KMS-11 (cell line): Measurements from ENCODE around the gene BCAS1.

Source experiments
- H2AFZ ChIP-seq: fragments of 200-600 bp; sonication (generic); 2 replicates; pipeline ENCODE4 v1.6.1; 2016; ENCODE audit warnings: antibody characterized with exemption, mixed run types, low read depth
- H3K27ac ChIP-seq: fragments of 200-600 bp; sonication (generic); 2 replicates; pipeline ENCODE4 v1.6.1; 2016; ENCODE audit warnings: mild to moderate bottlenecking, mixed run types
- H3K27me3 ChIP-seq: fragments of 200-600 bp; sonication (generic); 2 replicates; pipeline ENCODE4 v1.6.1; 2017; ENCODE audit warnings: mild to moderate bottlenecking, low read depth, mixed run types, moderate library complexity; ENCODE audit not compliant: insufficient read depth
- H3K36me3 ChIP-seq: fragments of 200-600 bp; sonication (generic); 2 replicates; pipeline ENCODE4 v1.6.1; 2017; ENCODE audit warnings: mild to moderate bottlenecking, mixed run types; ENCODE audit not compliant: insufficient read depth
- H3K4me1 ChIP-seq: fragments of 200-600 bp; sonication (generic); 2 replicates; pipeline ENCODE4 v1.6.1; 2016; ENCODE audit warnings: mild to moderate bottlenecking, low read depth, mixed run types; ENCODE audit not compliant: poor library complexity, severe bottlenecking
- H3K4me2 ChIP-seq: fragments of 200-600 bp; sonication (generic); 2 replicates; pipeline ENCODE4 v1.7.0; 2016; ENCODE audit warnings: mild to moderate bottlenecking, mixed run types
- H3K4me3 ChIP-seq: fragments of 200-600 bp; sonication (generic); IDR thresholded peaks from 2 replicates; pipeline ENCODE4 v1.6.1; 2017; ENCODE audit warnings: low read depth, low read length, mixed read lengths; ENCODE audit not compliant: insufficient read depth
- H3K79me2 ChIP-seq: fragments of 200-600 bp; sonication (generic); 2 replicates; pipeline ENCODE4 v1.6.1; 2016; ENCODE audit warnings: low read depth, mixed run types; ENCODE audit not compliant: insufficient read depth
- H3K9ac ChIP-seq: fragments of 200-600 bp; sonication (generic); 2 replicates; pipeline ENCODE4 v1.6.1; 2016; ENCODE audit warnings: mild to moderate bottlenecking, mixed run types
- H4K20me1 ChIP-seq: fragments of 200-600 bp; sonication (generic); 2 replicates; pipeline ENCODE4 v1.6.1; 2016; ENCODE audit warnings: mild to moderate bottlenecking, mixed run types; ENCODE audit not compliant: insufficient read depth
- TF ChIP-seq, protein P1 (sequence below): fragments of 200-600 bp; sonication (generic); conservative IDR thresholded peaks from 2 replicates; pipeline ENCODE4 v1.6.1; 2017; ENCODE audit warnings: low read depth, mild to moderate bottlenecking, antibody characterized with exemption, low read length, moderate library complexity, mixed read lengths

The BCAS1 gene

DNA sequence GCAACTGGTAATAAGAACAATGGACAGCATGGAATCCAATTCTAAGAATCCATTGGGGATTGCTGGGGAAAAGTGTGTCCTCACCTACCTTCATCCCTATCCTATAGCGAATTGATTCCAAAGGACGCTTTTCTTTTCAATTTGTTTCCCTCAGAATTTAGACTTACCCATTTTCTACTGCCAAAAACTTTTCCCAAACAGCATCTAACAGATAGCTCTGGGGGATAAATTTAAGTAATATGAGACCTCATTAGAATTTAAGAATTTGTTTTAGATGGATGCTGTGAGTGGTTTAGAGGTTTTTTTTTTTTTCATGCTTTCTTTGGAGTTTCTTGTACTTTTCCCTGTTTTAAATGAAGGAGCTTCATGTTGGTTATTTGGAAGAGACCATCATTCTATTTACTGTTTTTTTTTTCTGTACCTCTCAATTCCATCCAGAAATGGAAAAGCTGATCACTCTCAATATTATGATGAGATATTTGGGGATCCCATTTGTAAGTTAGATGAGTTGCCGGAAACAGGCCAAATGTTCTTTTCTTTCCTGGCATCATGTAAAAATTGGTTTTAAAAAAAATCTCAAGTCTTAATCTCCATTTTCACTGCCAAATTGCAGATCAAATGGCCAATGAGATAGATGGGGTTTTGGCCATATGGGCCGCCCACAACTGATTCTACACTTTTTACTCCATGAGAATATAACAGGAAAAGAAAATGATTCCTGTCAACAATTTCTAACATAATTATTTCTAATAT, 105.7 kb downstream of the BCAS1 start:
- no peaks in the 10 kb centered on the region for H3K27me3 ChIP-seq
- peaks cover 15% of the 10 kb centered on the region for H3K4me1 ChIP-seq

DNA sequence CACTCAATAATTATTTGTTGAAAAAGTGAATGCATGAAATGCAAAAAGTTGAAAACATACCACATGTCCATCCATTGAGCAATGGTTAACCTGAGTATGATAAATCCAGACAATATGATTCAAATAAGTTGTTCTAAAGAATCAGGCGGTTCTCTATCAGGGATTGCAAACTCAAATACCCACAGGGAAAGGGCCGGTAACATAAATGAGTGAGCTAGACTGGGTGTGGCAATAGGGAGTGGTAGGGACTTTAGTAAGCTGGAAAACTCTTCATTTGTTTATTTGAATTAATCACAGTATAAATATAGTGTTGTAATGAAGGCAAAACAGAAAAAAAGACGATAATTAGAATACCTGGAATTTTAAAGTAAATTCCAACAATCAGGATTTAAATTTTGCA, 106.3 kb downstream of the BCAS1 start:
- no peak overlapping the region for H2AFZ ChIP-seq
- H4K20me1 ChIP-seq, result no peaks in the 10 kb centered on the region
- H3K27ac ChIP-seq, result no peak overlapping the region
- TF ChIP-seq, protein P1, sequence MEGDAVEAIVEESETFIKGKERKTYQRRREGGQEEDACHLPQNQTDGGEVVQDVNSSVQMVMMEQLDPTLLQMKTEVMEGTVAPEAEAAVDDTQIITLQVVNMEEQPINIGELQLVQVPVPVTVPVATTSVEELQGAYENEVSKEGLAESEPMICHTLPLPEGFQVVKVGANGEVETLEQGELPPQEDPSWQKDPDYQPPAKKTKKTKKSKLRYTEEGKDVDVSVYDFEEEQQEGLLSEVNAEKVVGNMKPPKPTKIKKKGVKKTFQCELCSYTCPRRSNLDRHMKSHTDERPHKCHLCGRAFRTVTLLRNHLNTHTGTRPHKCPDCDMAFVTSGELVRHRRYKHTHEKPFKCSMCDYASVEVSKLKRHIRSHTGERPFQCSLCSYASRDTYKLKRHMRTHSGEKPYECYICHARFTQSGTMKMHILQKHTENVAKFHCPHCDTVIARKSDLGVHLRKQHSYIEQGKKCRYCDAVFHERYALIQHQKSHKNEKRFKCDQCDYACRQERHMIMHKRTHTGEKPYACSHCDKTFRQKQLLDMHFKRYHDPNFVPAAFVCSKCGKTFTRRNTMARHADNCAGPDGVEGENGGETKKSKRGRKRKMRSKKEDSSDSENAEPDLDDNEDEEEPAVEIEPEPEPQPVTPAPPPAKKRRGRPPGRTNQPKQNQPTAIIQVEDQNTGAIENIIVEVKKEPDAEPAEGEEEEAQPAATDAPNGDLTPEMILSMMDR, result no peak
- no peak overlapping the region for H3K4me3 ChIP-seq
- no peak overlapping the region for H3K4me2 ChIP-seq
- no peaks in the 10 kb centered on the region for H3K79me2 ChIP-seq
- no peaks in the 10 kb centered on the region for H3K27me3 ChIP-seq
- no peaks in the 10 kb centered on the region for H3K36me3 ChIP-seq
- H3K9ac ChIP-seq, result no peak overlapping the region
- H3K4me1 ChIP-seq, result peaks cover 15% of the 10 kb centered on the region

More for the DNA sequence above, 105.7 kb downstream of the BCAS1 start:
- Histone ChIP-seq H3K79me2 (no peaks in the 10 kb centered on the region), H3K4me2 (no peak overlapping the region), H3K27ac (no peak overlapping the region), H2AFZ (no peak overlapping the region), H3K4me3 (no peak overlapping the region), H4K20me1 (no peaks in the 10 kb centered on the region), H3K36me3 (no peaks in the 10 kb centered on the region), H3K9ac (no peak overlapping the region)
- TF ChIP-seq, protein P1, result no peak

DNA sequence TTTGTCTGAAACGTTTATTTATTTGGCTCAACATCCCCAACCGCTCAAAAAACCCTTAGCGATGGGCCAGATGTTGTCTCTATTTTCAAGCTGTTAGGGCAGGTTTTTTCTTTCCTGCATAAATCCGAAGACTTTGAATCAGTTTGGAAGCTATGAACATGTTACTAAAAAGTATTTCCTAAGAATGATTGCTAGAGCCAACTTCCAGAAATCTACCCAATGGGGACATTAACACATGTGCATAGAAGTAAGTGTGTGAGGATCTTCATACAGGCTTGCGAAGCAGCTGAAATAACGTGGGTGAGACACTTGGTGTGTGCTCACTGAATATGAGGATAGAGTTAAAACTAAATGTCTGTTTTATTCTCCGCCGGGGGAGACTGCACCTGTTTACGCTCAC, 106.8 kb downstream of the BCAS1 start:
- Histone ChIP-seq H2AFZ (no peak overlapping the region), H3K4me1 (peaks cover 15% of the 10 kb centered on the region), H3K79me2 (no peaks in the 10 kb centered on the region), H3K36me3 (no peaks in the 10 kb centered on the region), H3K4me3 (no peak overlapping the region), H3K9ac (no peak overlapping the region), H3K4me2 (no peak overlapping the region), H4K20me1 (no peaks in the 10 kb centered on the region), H3K27me3 (no peaks in the 10 kb centered on the region), H3K27ac (no peak overlapping the region)
- TF ChIP-seq, protein P1, result no peak

DNA sequence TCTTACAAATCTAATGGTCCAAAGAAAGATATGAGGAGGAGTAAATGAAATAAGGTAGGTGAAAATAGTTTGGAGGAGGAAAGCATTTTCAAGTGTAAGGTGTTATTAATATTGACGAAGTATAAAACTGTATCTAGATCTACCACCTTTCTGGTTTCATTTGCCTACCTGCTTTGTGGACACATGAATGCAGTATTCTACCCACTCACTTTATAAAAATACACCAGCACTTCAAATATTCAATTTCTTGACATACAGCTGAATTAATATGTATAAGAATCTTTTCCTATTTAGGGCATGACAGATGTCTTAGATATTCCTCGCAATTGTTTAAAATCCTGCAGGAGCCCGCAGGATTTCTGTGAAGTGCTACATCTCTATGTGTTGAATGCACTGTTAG, 108.0 kb downstream of the BCAS1 start:
- no peak overlapping the region for H2AFZ ChIP-seq
- no peaks in the 10 kb centered on the region for H4K20me1 ChIP-seq
- no peak overlapping the region for H3K9ac ChIP-seq
- no peak overlapping the region for H3K4me2 ChIP-seq
- no peaks in the 10 kb centered on the region for H3K79me2 ChIP-seq
- no peak overlapping the region for H3K4me3 ChIP-seq
- TF ChIP-seq, protein P1, result no peak
- peaks cover 14% of the 10 kb centered on the region for H3K4me1 ChIP-seq
- no peak overlapping the region for H3K27ac ChIP-seq
- H3K36me3 ChIP-seq, result no peaks in the 10 kb centered on the region
- H3K27me3 ChIP-seq, result no peaks in the 10 kb centered on the region
